Thyroid gland (tissue), 4 donors: ENCODE data around the gene SMIM29.

Experiments
- POLR2A ChIP-seq, 2 donors: fragments of 450-650 bp; IDR thresholded peaks; one replicate each; pipeline ENCODE4 v1.6.1; 2017; ENCODE audit warnings: antibody characterized with exemption in 2 of 2, mild to moderate bottlenecking in 2 of 2, moderate library complexity in 1 of 2
- TF ChIP-seq, protein P1 (sequence below), 6 experiments: fragments of 200-600 bp in 3 of 6; fragments of 450-650 bp in 3 of 6; sonication (generic) in 3 of 6; IDR thresholded peaks; one replicate each; pipeline ENCODE4 v1.5.1; 2016 to 2019; ENCODE audit warnings: antibody characterized with exemption in 6 of 6, mild to moderate bottlenecking in 2 of 6, inconsistent platforms in 1 of 6, moderate library complexity in 1 of 6

DNA sequence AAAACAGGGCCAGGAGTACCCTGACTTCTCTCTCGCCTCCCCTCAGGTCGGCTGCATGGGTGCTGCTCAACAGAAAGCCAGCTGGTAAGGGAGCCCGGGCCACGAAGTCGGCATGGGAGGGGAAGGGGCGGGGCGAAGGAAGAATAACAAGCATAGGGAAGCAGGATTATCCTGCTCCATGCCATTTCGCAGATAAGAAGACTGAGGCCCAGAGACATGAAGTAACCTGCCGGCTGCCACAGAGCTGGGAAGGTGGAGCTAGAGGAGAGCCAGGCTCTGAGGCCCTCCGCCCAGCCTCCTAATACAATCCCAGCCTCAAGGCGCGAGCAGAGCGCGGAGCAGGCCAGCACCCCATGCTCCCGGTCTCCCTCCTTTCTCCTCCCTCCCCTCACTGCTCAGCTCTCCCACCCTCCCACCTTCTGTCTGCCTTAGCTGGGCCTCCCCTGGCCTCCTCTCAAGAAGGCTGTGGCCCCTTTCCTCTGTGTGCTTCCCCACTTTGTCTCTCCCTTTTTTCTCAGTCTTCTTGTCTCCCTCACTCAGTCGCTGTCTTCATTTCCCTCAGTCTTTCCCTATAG is 25.3 kb downstream of the SMIM29 start:
- TF ChIP-seq, protein P1, sequence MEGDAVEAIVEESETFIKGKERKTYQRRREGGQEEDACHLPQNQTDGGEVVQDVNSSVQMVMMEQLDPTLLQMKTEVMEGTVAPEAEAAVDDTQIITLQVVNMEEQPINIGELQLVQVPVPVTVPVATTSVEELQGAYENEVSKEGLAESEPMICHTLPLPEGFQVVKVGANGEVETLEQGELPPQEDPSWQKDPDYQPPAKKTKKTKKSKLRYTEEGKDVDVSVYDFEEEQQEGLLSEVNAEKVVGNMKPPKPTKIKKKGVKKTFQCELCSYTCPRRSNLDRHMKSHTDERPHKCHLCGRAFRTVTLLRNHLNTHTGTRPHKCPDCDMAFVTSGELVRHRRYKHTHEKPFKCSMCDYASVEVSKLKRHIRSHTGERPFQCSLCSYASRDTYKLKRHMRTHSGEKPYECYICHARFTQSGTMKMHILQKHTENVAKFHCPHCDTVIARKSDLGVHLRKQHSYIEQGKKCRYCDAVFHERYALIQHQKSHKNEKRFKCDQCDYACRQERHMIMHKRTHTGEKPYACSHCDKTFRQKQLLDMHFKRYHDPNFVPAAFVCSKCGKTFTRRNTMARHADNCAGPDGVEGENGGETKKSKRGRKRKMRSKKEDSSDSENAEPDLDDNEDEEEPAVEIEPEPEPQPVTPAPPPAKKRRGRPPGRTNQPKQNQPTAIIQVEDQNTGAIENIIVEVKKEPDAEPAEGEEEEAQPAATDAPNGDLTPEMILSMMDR (IDR thresholded peaks at IDR 0.05) = no peak
- TF ChIP-seq POLR2A (IDR thresholded peaks at IDR 0.05) = no peak
